ENCODE results near the gene TEX13C. TPM values are rescaled to one million over a fixed set of nuclear protein-coding genes. Genes with fewer than 3 reads are reported as not detected.

TEX13C gene
- not detected for total RNA-seq

DNA sequence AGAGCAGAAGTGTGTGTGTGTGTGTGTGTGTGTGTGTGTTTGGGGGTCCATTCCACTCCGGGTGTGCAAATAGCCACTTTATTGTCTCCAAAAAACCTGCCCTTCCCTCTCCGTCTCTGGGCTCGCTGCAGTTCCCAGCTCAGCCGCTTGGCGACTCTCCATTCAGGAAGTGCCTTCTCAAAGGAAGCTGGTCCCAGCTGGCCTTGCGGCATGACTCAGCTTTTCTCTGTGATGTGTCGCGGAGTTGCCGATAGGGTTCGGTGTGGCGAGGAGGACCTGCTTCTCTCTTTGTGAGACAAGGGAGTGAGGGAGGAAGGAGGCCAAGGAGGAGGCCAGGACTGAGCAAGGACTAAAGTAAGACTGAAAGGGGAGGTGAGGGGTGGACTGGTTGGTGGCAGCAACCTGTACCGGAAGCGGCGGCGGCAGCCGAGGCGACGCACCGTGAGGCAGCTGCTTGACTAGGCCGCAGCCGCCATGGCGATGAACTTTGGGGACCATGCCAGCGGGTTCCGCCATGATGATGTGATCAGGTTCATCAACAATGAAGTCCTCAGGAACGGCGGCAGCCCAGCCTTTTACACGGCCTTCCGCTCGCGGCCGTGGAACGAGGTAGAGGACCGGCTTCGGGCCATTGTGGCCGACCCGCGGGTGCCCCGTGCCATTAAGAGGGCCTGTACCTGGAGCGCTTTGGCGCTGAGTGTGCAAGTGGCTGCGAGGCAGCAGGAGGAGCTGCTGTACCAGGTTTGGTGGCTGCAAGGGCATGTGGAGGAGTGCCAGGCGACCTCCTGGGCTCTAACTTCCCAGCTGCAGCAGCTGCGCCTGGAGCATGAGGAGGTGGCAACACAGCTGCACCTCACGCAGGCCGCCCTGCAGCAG, at the start of gene TEX13C:
Gene TEX13C (plus strand): TSS at position 226 of the 876 bp plus-strand sequence. CDS start 249 bp downstream, at position 475.

All from diencephalon (tissue), 1 donor.